IMR-90 (cell line): ENCODE data around the gene MALAT1.

Source experiments
- CEBPB ChIP-seq: IDR thresholded peaks from 2 replicates; pipeline ENCODE4 v1.6.1; 2012; ENCODE audit warnings: low read depth, low read length, improper control_type of control experiment
- CTCF ChIP-seq: conservative IDR thresholded peaks from 2 replicates; pipeline ENCODE4 v1.5.1; 2012; ENCODE audit warnings: mild to moderate bottlenecking, low read depth, low read length, improper control_type of control experiment

- peak; percentile 14; the same call in 1 of the 2 replicates for TF ChIP-seq CTCF
- no peak for TF ChIP-seq CEBPB
These were observed 44.0 kb upstream of the MALAT1 start for GRCh38 chr11:65454696-65455456.
